HG02678 (cell line): ENCODE data around the gene SERPINB13.
A peak's percentile ranks its signal among the peaks of the same experiment; 100 is the strongest.
"Not testable (repeated sequence)": the region's sequence is repeated elsewhere in the genome, so short reads cannot be mapped to it uniquely, and the experiment has no call there.

Experiments used
- ATAC-seq: cut with Tn5 transposase; IDR thresholded peaks from one replicate; pipeline ENCODE4 v1.9.1; 2021; ENCODE audit warnings: mild to moderate bottlenecking, moderate library complexity; ENCODE audit not compliant: unreplicated experiment

The SERPINB13 gene

GRCh38 chr18:63588909-63589308 is 1.8 kb downstream of the SERPINB13 start:
- ATAC-seq, result no peak

- ATAC-seq, result no peak
Observed at GRCh38 chr18:63590373-63590772, 3.2 kb downstream of the SERPINB13 start.

DNA sequence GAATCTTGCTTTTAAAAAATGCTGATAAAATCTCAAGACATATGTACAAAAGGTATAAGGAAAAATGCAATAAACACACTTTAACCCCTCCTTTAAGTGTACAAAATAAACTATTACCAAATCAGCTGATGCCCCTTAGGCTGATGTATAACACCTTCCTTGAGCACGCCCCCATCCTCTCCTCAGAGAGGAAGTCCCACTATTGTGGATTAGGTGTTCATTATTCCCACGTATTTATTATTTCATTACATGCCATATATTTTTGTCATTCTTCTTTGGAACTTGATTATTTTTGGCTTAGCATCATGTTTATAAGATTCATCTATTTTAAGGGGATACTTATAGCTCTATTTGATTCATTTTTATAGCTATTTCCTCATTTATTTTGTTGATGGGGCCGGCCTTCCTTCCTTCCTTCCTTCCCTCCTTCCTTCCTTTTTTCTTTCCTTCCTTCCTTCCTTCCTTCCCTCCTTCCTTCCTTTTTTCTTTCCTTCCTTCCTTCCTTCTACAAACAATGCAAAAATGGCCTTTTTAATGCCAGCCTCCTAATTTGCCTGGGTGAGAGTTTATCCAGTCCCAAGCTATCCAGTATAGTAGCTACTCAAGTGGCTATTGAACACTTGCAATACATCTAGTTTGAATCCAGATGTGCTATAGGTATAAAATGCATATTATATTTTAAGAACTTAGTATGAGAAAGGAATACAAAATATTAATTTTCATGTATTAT is 4.0 kb downstream of the SERPINB13 start:
- no peak for ATAC-seq

DNA sequence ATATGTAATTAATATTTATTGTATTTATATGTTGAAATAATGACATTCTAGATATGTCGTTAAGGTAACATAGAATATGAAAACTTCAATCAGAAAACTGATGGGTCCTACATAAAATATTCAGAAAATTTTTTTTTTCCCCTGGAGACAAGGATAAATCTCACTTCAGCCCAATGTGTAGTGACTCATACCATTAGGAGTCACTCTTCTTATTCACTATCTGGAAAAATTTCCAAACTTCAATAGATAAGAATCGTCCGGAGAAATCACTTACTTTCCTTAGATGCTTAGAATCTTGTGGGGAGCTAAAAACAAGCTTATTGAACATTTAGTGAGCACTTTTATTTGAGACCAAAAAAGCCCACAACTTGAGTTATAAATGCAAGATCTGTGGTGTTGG is 4.6 kb downstream of the SERPINB13 start:
- no peak for ATAC-seq

DNA sequence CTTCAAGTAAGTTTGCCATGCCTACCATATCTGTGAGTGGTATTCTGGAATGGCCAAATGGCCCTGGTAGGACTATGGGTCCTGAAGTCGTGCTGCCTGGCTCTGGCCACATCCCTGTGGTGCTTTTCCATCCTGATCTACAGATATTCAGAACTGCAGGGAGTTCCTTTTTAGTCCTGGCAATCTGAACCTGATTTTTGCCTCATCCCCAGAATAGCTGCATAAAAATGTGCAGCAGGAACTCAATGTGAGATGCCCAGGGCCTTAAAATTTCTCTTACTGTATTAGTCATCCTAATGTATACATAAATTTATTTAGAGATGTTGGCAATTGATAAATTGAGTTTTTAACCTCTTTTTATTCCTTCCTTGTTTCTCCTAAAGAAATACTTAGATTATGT is 5.3 kb downstream of the SERPINB13 start:
- ATAC-seq, result no peak

- ATAC-seq, result no peak
Observed at GRCh38 chr18:63596964-63597363, 9.8 kb downstream of the SERPINB13 start.

DNA sequence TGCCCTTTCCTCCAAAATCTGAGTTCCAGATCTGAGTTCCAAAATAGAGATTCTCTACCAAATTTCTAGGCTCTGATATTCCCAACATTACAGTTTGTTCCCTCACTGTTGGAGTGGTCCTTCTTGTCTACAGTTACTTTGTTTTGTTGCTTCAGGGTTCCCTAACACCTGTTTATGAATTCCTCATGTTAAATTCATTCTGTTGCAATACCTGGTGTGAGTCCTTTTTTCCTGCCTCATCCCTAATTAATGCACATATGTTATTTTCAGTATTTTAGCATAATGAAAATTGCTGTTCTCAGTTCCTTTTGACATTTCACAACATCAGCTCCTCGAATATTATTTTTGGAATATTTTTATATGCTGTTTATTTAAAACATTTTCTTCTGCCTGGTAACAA is 16.2 kb downstream of the SERPINB13 start:
- ATAC-seq, result no peak

GRCh38 chr18:63603772-63604171 is 16.6 kb downstream of the SERPINB13 start:
- ATAC-seq, result peak; percentile 96

GRCh38 chr18:63604791-63605567 is 17.8 kb downstream of the SERPINB13 start:
- no peak for ATAC-seq

GRCh38 chr18:63606526-63606925 is 19.4 kb downstream of the SERPINB13 start:
- ATAC-seq, result no peak

DNA sequence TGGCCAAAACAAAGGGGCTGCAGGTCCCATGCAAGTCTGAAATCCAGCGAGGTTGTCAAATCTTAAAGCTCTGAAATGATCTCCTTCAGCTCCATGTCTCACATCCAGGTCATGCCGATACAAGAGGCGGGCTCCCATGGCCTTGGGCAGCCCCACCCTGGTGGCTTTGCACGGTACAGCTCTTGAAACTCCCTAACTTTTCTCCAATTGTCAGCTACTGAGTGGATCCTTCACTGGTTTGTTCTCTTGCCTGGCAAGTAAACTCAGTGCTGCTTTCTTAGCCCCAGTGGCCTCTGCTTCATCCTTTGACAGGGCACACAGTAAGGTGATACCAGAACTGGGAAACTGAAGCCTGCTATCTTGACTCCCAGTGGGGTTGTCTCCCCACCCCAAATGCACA is 26.3 kb downstream of the SERPINB13 start:
- ATAC-seq, result no peak

DNA sequence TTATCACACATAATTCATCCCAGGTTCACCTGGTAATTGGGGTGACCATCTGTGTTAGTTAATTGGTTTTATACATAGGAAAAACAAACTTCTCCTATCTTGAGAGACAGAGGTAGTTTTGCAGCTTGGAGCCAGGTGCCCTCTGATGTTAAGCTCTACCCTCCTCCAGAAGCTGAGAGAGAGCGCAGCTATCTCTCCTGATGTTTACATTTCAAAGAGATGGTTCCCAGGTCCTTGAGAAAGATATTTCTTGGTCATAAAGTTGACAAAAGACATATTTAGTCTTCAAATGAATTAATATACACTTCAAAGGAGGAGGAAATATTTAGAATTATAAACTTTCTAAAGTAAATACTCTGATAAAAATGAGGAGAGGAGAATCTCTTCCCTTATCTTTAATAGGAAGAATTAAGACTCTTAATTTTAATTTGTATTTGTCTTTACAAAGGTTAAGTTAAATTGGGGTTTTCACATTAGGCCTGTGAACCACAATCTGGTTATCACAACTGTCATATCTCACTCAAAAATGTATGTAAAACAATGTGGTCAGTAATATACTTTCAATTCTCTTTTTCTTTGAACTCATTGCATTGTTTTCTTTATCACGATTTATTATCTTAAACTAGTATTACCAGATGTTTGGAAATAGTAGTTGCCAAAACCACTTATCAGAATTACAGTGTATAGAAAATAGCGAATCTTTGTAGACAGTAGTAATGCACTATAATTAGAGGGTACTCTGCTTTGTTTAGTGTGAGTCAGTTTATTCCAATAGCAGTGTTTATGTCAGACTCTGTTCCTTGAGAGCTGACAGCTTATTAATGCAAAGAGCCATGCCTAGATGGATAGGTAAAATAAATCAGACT is 30.1 kb downstream of the SERPINB13 start:
- ATAC-seq, result peak; percentile 71

- peak; percentile 9 for ATAC-seq
Observed at GRCh38 chr18:63617915-63618234, 30.7 kb downstream of the SERPINB13 start.

DNA sequence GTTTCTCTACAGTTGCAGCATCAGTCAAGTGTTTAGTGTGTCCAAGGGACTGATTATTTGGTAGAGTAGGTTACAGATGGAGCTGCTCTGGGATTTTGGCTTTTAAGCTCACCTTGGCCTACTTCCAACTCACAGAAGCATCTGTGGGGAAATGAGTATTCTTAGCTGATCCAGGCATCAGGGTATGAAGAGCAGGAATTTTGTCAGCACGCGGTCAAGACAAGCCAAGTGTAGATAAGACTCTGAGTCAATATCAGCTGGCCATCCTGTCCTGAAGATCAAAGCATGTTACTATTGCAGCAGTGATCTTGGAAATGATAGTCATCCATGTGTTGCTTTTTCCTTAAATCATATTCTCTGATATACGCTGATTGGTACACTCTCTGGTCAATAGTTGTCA is 32.5 kb downstream of the SERPINB13 start:
- ATAC-seq, result no peak

DNA sequence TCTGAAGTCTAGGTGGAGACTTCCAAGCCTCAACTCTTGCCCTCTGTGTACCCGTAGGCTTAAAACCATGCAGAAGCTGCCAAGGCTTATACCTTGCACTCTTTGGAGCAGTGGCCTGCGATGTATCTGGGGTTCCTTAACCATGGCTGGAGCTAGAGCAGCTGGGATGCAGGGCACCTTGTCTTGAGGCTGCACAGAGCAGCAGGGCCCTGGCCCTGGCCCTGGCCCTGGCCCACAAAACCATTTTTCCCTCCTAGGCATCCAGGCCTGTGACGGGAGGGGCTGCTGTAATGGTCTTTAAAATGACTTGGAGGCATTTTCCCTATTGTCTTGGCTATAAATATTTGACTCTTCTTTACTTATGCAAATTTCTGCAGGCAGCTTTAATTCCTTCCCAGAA is 37.7 kb downstream of the SERPINB13 start:
- no peak for ATAC-seq

- no peak for ATAC-seq
Observed at GRCh38 chr18:63626431-63626830, 39.3 kb downstream of the SERPINB13 start.

- no peak for ATAC-seq
Observed at GRCh38 chr18:63627819-63628218, 40.7 kb downstream of the SERPINB13 start.

GRCh38 chr18:63637703-63638102 is 50.6 kb downstream of the SERPINB13 start:
- ATAC-seq, result no peak

DNA sequence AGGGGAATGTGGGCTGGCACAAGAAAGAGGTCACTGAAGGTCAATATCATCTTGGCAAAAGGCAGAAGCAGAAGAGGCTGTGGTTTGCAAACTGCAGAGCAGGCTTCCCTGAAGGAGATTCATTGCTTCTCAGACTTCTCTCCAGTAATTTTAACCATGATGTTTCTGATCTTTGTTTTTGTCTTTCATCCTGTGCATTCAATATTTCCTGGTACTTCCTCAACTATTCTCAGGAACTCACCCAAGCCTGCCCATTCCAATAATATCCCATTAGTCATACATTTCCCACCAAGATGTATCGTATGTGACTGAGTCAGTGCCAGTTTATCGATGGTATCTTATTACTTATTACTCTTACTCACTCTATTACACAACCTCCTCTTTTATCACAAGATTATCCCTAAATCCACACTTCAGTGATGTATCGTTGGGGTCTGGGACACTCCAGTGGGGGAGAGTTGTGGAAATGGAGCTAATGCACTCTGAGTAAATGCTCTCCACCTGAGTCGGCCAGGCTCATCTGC is 54.1 kb downstream of the SERPINB13 start:
- ATAC-seq, result not testable (repeated sequence)

DNA sequence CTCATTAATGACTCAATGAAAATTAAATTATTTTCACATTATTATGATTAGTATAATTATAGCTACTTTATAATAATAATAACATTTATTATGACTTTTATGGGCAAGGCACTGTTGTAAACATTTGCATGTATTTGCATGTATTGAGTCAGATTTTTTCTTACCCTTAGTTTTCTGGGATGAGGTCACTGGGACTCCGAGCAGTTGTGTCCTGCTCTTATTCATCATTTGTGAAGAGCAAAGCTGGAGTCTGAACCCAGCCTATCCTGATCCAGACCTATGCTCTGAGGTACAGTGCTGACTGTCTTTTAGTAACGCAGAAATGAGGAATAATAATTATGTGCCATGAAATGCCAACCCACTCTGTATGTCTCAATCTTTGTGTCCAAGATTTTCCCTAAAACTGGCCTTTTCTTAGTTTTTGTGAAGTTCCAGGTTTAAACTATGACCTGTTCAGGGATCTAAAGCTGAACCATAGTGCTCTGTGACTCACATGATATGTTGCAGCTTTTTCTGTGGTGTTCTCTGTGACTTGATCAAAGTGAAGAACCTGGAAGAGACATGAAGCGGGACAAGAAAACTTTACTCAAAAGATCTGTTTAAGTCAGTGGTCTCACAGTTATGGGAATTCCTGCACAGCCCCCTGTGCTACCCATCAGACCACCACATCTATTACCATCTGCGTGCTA is 55.7 kb downstream of the SERPINB13 start:
- ATAC-seq, result not testable (repeated sequence)

DNA sequence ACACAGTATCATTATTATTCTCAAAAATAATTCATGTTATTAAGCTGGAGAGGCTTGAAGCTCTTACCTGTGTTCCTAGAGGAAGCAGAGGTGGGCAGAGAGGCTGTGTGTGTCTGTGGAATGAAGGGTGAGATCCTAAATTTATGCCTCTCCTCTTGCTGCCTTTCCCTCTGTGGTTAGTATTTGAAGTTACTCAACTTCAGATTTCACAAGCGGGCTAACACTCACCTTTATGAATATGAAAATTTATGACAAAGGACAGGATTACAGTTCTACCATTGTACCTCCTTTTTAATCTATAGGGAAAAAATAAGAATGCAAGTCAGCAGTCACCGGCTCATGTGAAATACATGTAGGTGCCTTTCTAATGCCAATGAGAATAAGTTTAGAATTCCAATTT is 57.0 kb downstream of the SERPINB13 start, which contains the start of gene SERPINB4:
SERPINB4 (minus strand) TSS at position 115 of the 400 bp plus-strand sequence. CDS start 679 bp downstream, outside the sequence.
- ATAC-seq, result not testable (repeated sequence)
